ENCODE data around the gene GRIN3B.
A peak's percentile ranks its signal among the peaks of the same experiment; 100 is the strongest.
"Not testable (repeated sequence)": the region's sequence is repeated elsewhere in the genome, so short reads cannot be mapped to it uniquely, and the experiment has no call there.

Gene GRIN3B

GRCh38 chr19:1000095-1000494, at the start of gene GRIN3B:
GRIN3B (plus strand) TSS chr19:1000419; CDS start chr19:1000438, 19 bp downstream.
- DNase-seq (ENCODE audit: low read depth in 3 of 3) = peak in 2 of 3 experiments; percentile 43 to 54

DNA sequence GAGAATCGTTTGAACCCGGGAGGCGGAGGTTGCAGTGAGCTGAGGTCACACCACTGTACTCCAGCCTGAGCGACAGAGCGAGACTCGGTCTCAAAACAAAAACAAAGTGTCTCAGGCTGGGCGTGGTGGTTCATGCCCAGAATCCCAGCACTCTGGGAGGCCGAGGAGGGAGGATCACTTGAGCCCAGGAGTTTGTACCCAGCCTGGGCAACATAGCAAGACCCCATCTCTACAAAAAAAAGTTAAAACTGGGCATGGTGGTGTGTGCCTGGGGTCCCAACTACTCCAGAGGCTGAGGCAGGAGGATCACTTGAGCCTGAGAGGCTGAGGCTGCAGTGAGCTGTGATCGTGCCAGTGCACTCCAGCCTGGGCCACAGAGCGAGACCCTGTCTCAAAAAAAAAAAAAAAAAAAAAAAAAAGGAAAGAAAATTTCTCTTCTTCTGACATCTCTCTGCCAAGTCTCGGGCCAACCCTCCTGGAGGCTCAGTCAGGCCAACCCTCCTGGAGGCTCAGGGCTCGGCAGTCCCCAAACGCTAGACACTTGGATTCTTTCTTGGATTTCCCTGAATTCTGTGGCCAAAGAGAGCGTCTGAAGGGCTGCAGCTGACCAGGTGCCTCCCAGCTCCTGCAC, 48.1 kb upstream of the GRIN3B start:
- DNase-seq (ENCODE audit: low read depth in 3 of 3) = no peak

- no peak for DNase-seq (ENCODE audit: low read depth in 3 of 3)
These were observed 47.4 kb upstream of the GRIN3B start for GRCh38 chr19:952680-953444.

DNA sequence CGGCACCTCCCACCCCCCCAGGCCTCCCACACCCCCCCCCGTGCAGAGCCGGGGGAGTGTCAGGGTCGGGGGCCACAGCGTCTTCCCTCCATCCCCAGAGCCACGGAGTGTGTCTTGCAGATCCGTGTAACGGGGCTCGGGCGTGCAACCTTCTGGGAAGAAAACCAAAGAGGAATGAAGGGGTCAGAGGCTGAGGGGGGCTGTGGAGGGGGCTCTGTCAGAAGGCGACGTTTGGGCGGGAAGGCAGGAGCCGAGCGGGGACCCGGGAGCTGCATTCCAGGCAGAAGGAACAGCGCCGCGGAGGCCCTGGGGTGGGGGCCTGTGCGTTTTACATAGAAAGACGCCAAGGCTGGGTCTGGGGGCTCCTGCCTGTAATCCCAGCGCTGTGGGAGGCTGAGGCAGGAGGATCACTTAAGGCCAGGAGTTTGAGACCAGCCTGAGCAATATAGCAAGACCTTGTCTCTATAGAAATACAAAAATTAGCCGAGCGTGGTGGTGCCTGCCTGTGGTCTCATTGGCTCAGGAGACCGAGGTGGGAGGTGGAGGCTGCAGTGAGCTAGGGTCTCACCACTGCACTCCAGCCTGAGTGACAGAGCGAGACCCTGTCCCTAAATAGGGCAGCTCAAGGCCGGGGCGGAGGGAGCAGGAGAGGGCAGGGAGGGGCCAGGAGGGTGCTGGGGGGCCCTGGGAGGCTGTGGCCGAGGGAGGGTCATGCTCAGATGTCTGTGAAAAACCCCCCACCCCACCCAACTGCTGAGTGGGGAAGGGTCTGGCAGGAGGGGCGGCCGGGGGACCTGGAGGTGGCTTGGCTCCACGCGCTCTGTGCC, 46.6 kb upstream of the GRIN3B start:
- DNase-seq (ENCODE audit: low read depth in 3 of 3) = no peak

DNA sequence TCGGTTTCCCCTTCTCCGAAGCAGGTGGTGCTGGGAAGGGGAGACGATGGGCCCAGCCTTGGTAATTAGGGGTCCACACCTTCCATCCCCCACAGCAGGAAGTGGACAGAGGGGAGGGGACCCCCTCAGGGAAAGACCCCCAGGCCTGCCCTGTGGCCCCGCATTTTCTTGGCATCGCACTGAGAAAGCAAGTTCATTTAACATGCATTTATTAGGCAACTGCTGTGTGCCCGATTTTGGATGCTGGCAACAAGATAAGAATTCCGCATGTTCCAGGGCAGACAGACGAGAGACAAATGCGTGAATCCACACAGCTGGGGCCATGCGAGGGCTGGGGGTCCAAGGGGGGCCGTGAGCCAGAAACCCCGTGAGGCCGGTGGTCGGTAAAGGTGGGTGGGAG, 45.9 kb upstream of the GRIN3B start:
- no peak for DNase-seq (ENCODE audit: low read depth in 3 of 3)

DNA sequence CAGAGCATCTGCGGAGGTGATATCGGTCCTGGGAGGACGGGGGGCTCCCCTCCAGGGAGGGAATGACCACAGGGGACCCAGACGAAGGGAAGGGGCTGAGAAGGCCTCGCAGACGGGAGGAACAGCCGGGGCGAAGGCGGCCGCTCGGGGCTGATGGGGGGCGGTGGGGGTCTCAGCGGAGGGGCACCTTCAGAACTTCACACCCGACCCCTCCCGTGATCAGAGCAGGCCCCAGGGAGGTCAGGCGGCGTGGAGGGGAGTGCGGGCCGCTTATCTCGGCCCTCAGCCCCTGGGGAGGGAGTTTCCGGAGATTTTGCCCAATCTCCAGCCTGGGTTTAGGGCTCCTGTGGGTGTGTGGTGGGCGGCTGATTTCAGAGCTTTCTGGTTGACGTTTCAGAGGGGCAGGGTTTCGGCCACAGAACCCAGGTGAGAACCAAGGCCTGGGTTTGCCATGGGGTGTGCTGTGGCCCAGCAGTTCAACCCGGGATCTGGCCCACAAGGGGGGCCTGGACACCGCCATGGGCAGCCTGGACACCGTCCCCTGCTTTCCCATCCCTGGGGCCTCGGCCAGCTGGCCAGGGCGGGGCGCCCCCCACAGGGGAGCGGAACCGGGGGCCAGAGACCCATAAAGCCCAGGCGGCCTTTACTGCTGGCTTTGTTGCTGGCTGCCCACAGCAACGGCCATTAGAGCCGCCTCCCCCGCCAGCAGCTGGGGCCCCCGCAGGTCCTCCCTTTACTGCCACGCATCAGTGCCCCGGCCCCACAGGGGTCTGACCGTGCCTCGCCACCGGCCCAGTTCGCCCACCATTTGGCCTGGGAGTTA, 45.3 kb upstream of the GRIN3B start:
- DNase-seq (ENCODE audit: low read depth in 3 of 3) = no peak

DNA sequence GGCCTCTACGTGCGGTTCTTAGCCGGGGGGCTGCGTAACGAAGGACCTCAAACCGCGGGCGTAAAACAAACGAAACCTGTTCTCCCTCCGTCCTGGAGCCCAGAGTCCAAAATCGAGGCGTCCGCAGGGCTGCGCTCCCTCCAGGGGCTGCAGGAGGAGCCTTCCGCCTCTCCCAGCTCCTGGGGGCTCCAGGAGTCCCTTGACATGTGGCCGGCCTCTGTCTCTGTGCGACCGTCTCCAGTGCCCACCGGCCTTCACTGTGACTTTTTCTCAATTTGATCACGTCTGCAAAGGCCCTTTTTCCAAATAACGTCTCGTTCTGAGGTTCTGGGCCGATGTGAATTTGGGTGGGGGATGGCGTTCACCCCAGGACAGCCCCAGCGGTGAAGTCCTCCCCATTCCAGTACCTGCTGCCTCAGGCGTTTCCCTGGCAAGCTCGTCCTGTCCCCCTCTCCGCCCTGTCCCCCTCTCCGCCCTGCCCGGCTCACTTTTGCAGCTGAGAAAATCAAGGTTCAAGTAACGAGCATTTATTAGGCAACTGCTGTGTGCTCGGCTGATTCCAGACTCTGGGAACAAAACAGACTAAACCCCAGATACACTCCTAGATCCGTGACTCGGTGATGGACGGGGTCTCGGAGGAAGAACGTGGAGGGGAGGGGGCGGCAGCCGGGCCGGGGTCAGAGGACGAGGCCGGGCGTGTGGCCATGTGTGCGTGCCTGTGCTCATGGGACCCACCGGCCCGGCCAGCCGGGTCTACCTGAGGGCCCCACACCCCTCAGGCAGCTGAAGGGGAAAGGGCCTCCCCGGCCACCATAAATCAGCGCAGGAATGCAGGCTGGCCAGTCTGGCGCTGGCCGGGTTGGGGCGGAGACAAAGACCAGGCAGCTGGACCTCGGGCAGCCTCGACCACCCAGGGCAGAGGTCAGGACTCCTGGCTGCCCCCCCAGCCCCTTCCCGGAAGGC, 44.1 kb upstream of the GRIN3B start:
- DNase-seq (ENCODE audit: low read depth in 3 of 3) = no peak

DNA sequence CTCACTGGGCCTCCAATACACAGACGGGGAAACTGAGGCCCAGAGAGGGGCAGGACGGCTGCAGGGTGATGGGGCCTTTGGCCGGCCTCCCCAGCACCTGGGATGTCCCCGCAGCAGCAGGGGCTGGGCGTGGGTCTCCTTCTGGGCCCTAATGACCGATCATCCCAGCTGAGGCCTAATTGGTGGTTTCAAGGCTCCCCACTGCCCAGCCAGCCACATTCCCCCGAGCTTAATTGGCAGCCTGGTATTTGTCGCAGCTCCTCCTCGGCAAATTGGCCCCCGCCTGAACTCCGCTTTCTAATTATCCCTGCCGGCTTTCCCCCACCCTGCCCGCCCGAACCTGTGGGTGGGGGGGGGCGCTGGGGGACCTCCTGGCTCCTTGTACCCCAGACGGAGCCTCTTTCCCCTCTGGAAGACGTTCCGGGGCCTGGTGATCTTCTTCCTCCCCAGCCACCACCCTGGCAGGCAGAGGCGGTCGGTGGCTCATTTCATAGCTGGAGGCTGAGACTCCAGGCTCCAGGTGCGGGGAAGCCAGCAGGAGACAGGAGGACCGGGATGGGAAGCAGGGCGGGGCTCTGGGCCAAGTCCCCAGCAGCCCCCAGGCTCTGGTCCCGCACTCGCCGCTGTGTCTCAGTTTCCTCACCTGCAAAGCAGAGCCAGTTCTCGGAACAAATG, 43.3 kb upstream of the GRIN3B start:
- DNase-seq (ENCODE audit: low read depth in 3 of 3) = no peak

DNA sequence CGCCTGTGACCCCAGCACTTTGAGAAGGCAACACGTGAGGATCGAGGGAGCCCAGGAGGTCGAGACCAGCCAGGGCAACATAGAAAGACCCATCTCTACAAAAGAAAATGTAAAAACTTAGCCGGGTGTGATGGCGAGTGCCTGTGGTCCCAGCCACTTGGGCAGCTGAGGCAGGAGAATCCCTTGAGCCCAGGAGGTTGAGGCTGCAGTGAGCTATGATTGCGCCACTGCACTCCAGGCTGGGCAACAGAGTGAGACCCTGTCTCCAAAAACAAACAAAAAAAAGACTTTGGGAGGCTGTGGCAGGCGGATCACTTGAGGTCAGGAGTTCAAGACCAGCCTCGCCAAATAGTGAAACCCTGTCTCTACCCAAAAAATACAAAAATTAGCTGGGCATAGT, 42.6 kb upstream of the GRIN3B start:
- not testable (repeated sequence) for DNase-seq (ENCODE audit: low read depth in 3 of 3)

DNA sequence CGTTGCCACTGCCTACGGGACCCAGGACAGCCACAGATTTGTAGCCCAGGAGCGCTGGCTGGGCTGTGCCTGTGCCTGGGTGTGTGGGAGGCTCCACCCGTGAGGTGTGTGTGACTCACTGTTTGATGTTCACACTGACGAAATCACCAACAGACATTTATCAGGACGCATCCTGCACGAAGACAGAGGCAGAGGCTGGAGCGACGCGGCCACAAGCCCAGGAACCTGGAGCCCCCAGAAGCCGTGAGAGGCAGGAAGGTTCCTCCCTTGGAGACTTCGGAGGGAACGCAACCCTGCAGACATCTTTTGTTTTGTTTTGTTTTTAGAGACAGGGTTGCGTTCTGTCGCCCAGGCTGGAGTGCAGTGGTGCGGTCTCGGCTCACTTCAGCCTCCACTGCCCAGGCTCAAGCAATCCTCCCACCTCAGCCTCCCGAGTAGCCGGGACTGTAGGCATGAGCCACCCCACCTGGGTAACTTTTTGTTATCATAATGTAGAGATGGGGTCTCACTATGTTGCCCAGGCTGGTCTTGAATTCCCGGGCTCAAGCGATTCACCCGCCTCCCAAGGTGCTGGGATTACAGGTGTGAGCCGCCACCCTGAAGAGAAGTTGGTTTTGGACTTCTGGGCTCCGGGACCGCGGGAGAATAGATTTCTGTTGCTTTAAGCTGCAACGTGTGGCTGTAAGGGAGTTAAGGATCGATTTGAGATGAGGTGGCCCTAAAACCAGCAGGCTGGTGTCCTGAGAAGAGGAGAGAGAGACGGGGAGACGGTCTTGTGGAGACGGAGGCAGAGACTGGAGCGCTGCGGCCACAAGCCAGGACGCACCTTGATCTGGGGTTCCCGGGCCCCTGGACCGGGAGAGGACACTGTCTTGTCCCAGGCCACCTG, 41.0 kb upstream of the GRIN3B start:
- DNase-seq (ENCODE audit: low read depth in 3 of 3) = peak; percentile 15 to 30 (median 23)

- no peak for DNase-seq (ENCODE audit: low read depth in 3 of 3)
These were observed 40.2 kb upstream of the GRIN3B start for GRCh38 chr19:960020-960419.

- DNase-seq (ENCODE audit: low read depth in 3 of 3) = no peak
These were observed 39.6 kb upstream of the GRIN3B start for GRCh38 chr19:960601-960938.

DNA sequence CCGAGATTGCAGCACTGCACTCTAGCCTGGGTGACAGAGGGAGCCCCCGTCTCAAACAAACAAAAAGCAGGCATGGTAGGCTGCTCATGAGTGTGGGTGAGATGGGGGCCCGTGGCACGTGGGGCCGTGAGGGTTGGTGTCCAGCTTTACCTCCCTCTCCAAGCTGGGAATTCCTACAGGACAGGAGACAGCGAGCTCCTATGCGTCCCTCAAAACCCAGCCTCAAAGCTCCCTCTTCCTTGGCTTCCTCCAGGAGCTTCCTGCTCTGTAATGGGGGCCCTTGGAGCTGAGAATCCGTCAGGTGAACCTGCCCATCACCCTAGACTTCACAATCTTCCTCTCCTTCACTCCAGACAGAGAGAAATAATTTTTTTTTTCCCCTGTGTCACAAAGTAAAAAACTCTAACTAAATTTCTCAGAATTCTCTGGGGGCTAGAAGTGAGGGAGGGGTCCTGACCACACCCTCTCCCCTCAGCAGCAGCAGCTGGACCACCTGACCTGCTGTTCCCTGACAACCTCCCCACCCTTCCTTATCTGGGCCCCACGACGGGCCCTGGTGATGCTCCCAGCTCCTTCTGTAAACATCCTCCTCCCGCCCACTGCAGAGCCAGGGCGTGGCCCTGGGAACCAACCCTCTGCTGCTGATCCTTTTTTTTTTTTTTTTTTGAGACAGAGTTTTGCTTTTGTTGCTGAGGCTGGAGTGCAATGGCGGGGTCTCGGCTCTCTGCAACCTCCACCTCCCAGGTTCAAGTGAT, 38.2 kb upstream of the GRIN3B start:
- DNase-seq (ENCODE audit: low read depth in 3 of 3) = no peak

GRCh38 chr19:962683-963400, 37.4 kb upstream of the GRIN3B start:
- no peak for DNase-seq (ENCODE audit: low read depth in 3 of 3)

GRCh38 chr19:963486-963951, 36.7 kb upstream of the GRIN3B start:
- DNase-seq (ENCODE audit: low read depth in 3 of 3) = no peak

DNA sequence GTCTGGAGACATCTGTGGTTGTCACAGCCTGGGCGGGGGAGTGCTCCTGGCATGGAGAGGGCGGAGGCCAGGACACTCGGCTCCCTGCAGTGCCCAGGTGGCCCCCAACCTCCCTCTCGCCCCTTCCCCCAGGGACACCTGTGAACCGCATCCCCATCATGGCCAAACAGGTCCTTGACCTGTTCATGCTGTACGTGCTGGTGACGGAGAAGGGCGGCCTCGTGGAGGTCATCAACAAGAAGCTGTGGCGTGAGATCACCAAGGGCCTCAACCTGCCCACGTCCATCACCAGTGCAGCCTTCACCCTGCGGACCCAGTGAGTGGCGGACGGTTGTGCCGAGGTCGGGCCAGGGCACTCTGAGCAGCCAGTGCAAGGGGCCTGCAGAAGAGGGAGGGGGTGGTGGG, 36.1 kb upstream of the GRIN3B start:
- no peak for DNase-seq (ENCODE audit: low read depth in 3 of 3)
